NCI-H82 treated with DMSO at 0.1 percent for 48 hours (cell line): ENCODE measurements around the gene NRIP3.
"Not testable (repeated sequence)": the region's sequence is repeated elsewhere in the genome, so short reads cannot be mapped to it uniquely, and the experiment has no call there.

Experiments used
- DNase-seq: peaks from one replicate; lab custom pipeline; 2025; ENCODE audit not compliant: unreplicated experiment; lab: John Stamatoyannopoulos, UW

NRIP3 gene

GRCh38 chr11:8973121-8973520, 30.7 kb downstream of the NRIP3 start:
- DNase-seq: no peak

- DNase-seq: peak; percentile 80
Measured at GRCh38 chr11:8971924-8972316, 31.9 kb downstream of the NRIP3 start.

- DNase-seq: no peak
Measured at GRCh38 chr11:8971196-8971923, 32.4 kb downstream of the NRIP3 start.

GRCh38 chr11:8967184-8967583, 36.6 kb downstream of the NRIP3 start:
- DNase-seq: no peak

- DNase-seq: peak; percentile 43
Measured at GRCh38 chr11:8964324-8965320, 39.2 kb downstream of the NRIP3 start, which contains the start of gene TMEM9B. Gene TMEM9B (minus strand): TSS chr11:8964442. CDS start chr11:8964313, 129 bp downstream.

- DNase-seq: no peak
Measured at GRCh38 chr11:8963569-8964323, 40.1 kb downstream of the NRIP3 start.

GRCh38 chr11:8962841-8963240, 41.0 kb downstream of the NRIP3 start:
- no peak for DNase-seq

- no peak for DNase-seq
Measured at GRCh38 chr11:8961401-8961800, 42.4 kb downstream of the NRIP3 start.

GRCh38 chr11:8959546-8960166, 44.1 kb downstream of the NRIP3 start:
- peak; percentile 22 for DNase-seq

GRCh38 chr11:8956860-8957259, 46.9 kb downstream of the NRIP3 start:
- DNase-seq: no peak

GRCh38 chr11:8948886-8949285, 54.9 kb downstream of the NRIP3 start:
- peak; percentile 5 for DNase-seq

- no peak for DNase-seq
Measured at GRCh38 chr11:8947230-8947943, 56.4 kb downstream of the NRIP3 start.

GRCh38 chr11:8942518-8943066, 61.2 kb downstream of the NRIP3 start, which contains the start of gene ASCL3:
Gene ASCL3 (minus strand): TSS chr11:8943016. CDS start chr11:8938161, 4,855 bp downstream.
- DNase-seq: no peak

- DNase-seq: no peak
Measured at GRCh38 chr11:8941341-8942103, 62.3 kb downstream of the NRIP3 start.

- no peak for DNase-seq
Measured at GRCh38 chr11:8937659-8938058, 66.1 kb downstream of the NRIP3 start.

GRCh38 chr11:8937159-8937558, 66.6 kb downstream of the NRIP3 start:
- no peak for DNase-seq

GRCh38 chr11:8935789-8936188, 68.0 kb downstream of the NRIP3 start:
- DNase-seq: not testable (repeated sequence)

- DNase-seq: peak; percentile 32
Measured at GRCh38 chr11:8934742-8935488, 68.9 kb downstream of the NRIP3 start.
